Stimulated activated CD8-positive, alpha-beta memory T cell treated with anti-CD3 and anti-CD28 coated beads, Interleukin-12 subunit alpha, Interleukin-12 subunit beta, amount 100 ng/mL, for 24 hours (primary cell): ENCODE measurements around the gene FNDC3B.

Experiments used
- DNase-seq: peaks from one replicate; pipeline ENCODE4 v3.0.0-alpha.2; 2020; ENCODE audit errors: extremely low read depth

FNDC3B gene

GRCh38 chr3:172283841-172284357 lies 244.5 kb downstream of the FNDC3B start:
- no peak for DNase-seq

GRCh38 chr3:172285844-172286243 lies 246.5 kb downstream of the FNDC3B start:
- no peak for DNase-seq

GRCh38 chr3:172286548-172287148 lies 247.3 kb downstream of the FNDC3B start:
- DNase-seq = no peak

- no peak for DNase-seq
Measured at GRCh38 chr3:172287937-172288477, 248.6 kb downstream of the FNDC3B start.

GRCh38 chr3:172288651-172289050 lies 249.3 kb downstream of the FNDC3B start:
- no peak for DNase-seq

- DNase-seq = no peak
Measured at GRCh38 chr3:172289583-172289982, 250.2 kb downstream of the FNDC3B start.

- no peak for DNase-seq
Measured at GRCh38 chr3:172290457-172290856, 251.1 kb downstream of the FNDC3B start.

- DNase-seq = no peak
Measured at GRCh38 chr3:172291650-172292049, 252.3 kb downstream of the FNDC3B start.

- no peak for DNase-seq
Measured at GRCh38 chr3:172292422-172292821, 253.0 kb downstream of the FNDC3B start.

GRCh38 chr3:172293093-172293492 lies 253.7 kb downstream of the FNDC3B start:
- DNase-seq = no peak

- no peak for DNase-seq
Measured at GRCh38 chr3:172294223-172294806, 254.9 kb downstream of the FNDC3B start.

GRCh38 chr3:172296248-172296974 lies 257.0 kb downstream of the FNDC3B start:
- no peak for DNase-seq

GRCh38 chr3:172296975-172297332 lies 257.6 kb downstream of the FNDC3B start:
- DNase-seq = no peak

- no peak for DNase-seq
Measured at GRCh38 chr3:172298247-172298646, 258.9 kb downstream of the FNDC3B start.

- no peak for DNase-seq
Measured at GRCh38 chr3:172300187-172300586, 260.8 kb downstream of the FNDC3B start.

GRCh38 chr3:172300862-172301261 lies 261.5 kb downstream of the FNDC3B start:
- no peak for DNase-seq

- no peak for DNase-seq
Measured at GRCh38 chr3:172302203-172302602, 262.8 kb downstream of the FNDC3B start.

- no peak for DNase-seq
Measured at GRCh38 chr3:172303181-172303580, 263.8 kb downstream of the FNDC3B start.

- no peak for DNase-seq
Measured at GRCh38 chr3:172303941-172304558, 264.7 kb downstream of the FNDC3B start.

GRCh38 chr3:172305552-172305951 lies 266.2 kb downstream of the FNDC3B start:
- DNase-seq = no peak

- no peak for DNase-seq
Measured at GRCh38 chr3:172305974-172306373, 266.6 kb downstream of the FNDC3B start.

- DNase-seq = no peak
Measured at GRCh38 chr3:172307141-172307560, 267.8 kb downstream of the FNDC3B start.
